Fibroblast of lung (primary cell): ENCODE results near the gene MAP3K3. TPM values are rescaled to one million over a fixed set of nuclear protein-coding genes. Genes with fewer than 3 reads are reported as not detected.
A peak's percentile ranks its signal among the peaks of the same experiment; 100 is the strongest.

Experiments
- DNase-seq, 2 donors: peaks; one replicate each; pipeline versions ENCODE4 v3.0.0 to v3.0.0-alpha.2; 2010; ENCODE audit warnings: low read depth in 2 of 2
- H2AFZ ChIP-seq: 2 replicates; pipeline ENCODE4 v1.5.1; 2012; ENCODE audit warnings: low read length, control low read depth, inconsistent platforms
- H3K27ac ChIP-seq: 2 replicates; pipeline ENCODE4 v1.5.1; 2011; ENCODE audit warnings: low read length, control low read depth; ENCODE audit not compliant: insufficient read depth
- H3K27me3 ChIP-seq: 2 replicates; pipeline ENCODE4 v1.5.1; 2011; ENCODE audit warnings: mild to moderate bottlenecking, low read length; ENCODE audit not compliant: control insufficient read depth, insufficient read depth
- H3K36me3 ChIP-seq: 2 replicates; pipeline ENCODE4 v1.5.1; 2011; ENCODE audit warnings: low read length; ENCODE audit not compliant: control insufficient read depth, insufficient read depth
- H3K4me1 ChIP-seq: 2 replicates; pipeline ENCODE4 v1.5.1; 2011; ENCODE audit warnings: low read length; ENCODE audit not compliant: control insufficient read depth, insufficient read depth; ENCODE audit errors: extremely low read depth
- H3K4me2 ChIP-seq: 2 replicates; pipeline ENCODE4 v1.5.1; 2011; ENCODE audit warnings: low read length, control low read depth; ENCODE audit not compliant: insufficient read depth; ENCODE audit errors: extremely low read depth
- H3K4me3 ChIP-seq, 4 experiments: fragments of 200-600 bp in 1 of 4; sonication (generic) in 1 of 4; replicated peaks in 1 of 4; 2 replicates each; pipeline ENCODE4 v1.5.1; 2011 to 2016; ENCODE audit warnings: low read length in 4 of 4, low read depth in 3 of 4, mild to moderate bottlenecking in 3 of 4, control low read depth in 2 of 4, inconsistent platforms in 1 of 4, mixed read lengths in 1 of 4; ENCODE audit not compliant: insufficient read depth in 1 of 4; ENCODE audit errors: control extremely low read depth in 1 of 4
- H3K79me2 ChIP-seq: 2 replicates; pipeline ENCODE4 v1.5.1; 2012; ENCODE audit warnings: mild to moderate bottlenecking, low read length, inconsistent platforms; ENCODE audit not compliant: control insufficient read depth, insufficient read depth
- H3K9ac ChIP-seq: 2 replicates; pipeline ENCODE4 v1.5.1; 2011; ENCODE audit warnings: mild to moderate bottlenecking, low read length, control low read depth; ENCODE audit not compliant: insufficient read depth
- H3K9me3 ChIP-seq: 2 replicates; pipeline ENCODE4 v1.5.1; 2012; ENCODE audit warnings: low read depth, low read length; ENCODE audit not compliant: control insufficient read depth, insufficient read depth
- H4K20me1 ChIP-seq: 2 replicates; pipeline ENCODE4 v1.5.1; 2011; ENCODE audit warnings: low read length; ENCODE audit not compliant: control insufficient read depth, insufficient read depth; ENCODE audit errors: extremely low read depth
- CTCF ChIP-seq, 2 donors: IDR thresholded peaks in 1 of 2; conservative IDR thresholded peaks in 1 of 2; 1 replicate in 1 of 2; 2 replicates in 1 of 2; pipeline ENCODE4 v1.5.1; 2011 to 2012; ENCODE audit warnings: low read length in 2 of 2, control low read depth in 1 of 2, inconsistent platforms in 1 of 2, low read depth in 1 of 2, mild to moderate bottlenecking in 1 of 2
- EZH2 ChIP-seq: IDR thresholded peaks from 2 replicates; pipeline ENCODE4 v1.5.1; 2012; ENCODE audit warnings: low read length, control low read depth, mild to moderate bottlenecking; ENCODE audit errors: missing control alignments
- polyA plus RNA-seq, 2 donors: library from polyadenylated mRNA; depleted of rRNA in 1 of 2; stranded (reverse) in 1 of 2; unstranded in 1 of 2; fragments of >200 nt; gene quantifications; 2 replicates each; pipeline ENCODE4 v1.2.1, GENCODE V29; 2011 to 2012; ENCODE audit warnings: missing spikeins in 1 of 2
- total RNA-seq: library from RNA; depleted of rRNA; stranded (reverse); fragments of >200 nt; gene quantifications from 2 replicates; pipeline ENCODE4 v1.2.1, GENCODE V29; 2014

The MAP3K3 gene
- total and polyA plus RNA-seq, 2 donors (not counting 1 experiment from before 2014, with no cell fraction given) = 13.8 to 32.0 TPM

- peak; percentile 27 to 47 for DNase-seq
- Histone ChIP-seq H3K27ac (no peak overlapping the region), H3K4me2 (peak overlapping the region; percentile 13), H3K4me3 (peak overlapping the region in 2 of 4 experiments; percentile 27 to 47), H4K20me1 (no peaks in the 10 kb centered on the region), H3K27me3 (no peaks in the 10 kb centered on the region), H3K36me3 (peaks cover 3% of the 10 kb centered on the region), H3K79me2 (no peaks in the 10 kb centered on the region), H3K9me3 (no peaks in the 10 kb centered on the region), H3K4me1 (no peaks in the 10 kb centered on the region), H2AFZ (no peak overlapping the region), H3K9ac (no peak overlapping the region)
- TF ChIP-seq CTCF (conservative IDR thresholded peaks at IDR 0.05 in 1 of 2, IDR thresholded peaks at IDR 0.05 in 1 of 2; ENCODE audit: low read depth in 1 of 2, low read length in 2 of 2) (no peak), EZH2 (no peak)
Measured at GRCh38 chr17:63698886-63699637, 76.8 kb downstream of the MAP3K3 start.

GRCh38 chr17:63699638-63700527 is 77.7 kb downstream of the MAP3K3 start, which contains the start of gene LIMD2:
Gene LIMD2, minus strand, starts transcription at chr17:63700125. Its CDS starts 827 bp downstream, at chr17:63699298.
- Histone ChIP-seq H3K9ac (peak within 1 kb of the TSS; percentile 30), H3K4me3 (peak within 1 kb of the TSS in 3 of 4 experiments; percentile 27 to 50 (median 31)), H3K27ac (no peak within 1 kb of the TSS), H3K4me1 (no peaks in the 10 kb centered on the region), H3K4me2 (peak within 1 kb of the TSS; percentile 44), H3K79me2 (no peaks in the 10 kb centered on the region), H3K27me3 (no peaks in the 10 kb centered on the region), H3K9me3 (no peaks in the 10 kb centered on the region), H3K36me3 (peaks cover 4% of the 10 kb centered on the region), H2AFZ (no peak within 1 kb of the TSS), H4K20me1 (no peaks in the 10 kb centered on the region)
- DNase-seq = peak; percentile 28 to 37
- TF ChIP-seq EZH2 (no peak), CTCF (conservative IDR thresholded peaks at IDR 0.05 in 1 of 2, IDR thresholded peaks at IDR 0.05 in 1 of 2; ENCODE audit: low read depth in 1 of 2, low read length in 2 of 2) (no peak)
